NCI-H1930 (cell line): ENCODE results near the gene CDK5.
"Not testable (repeated sequence)": the region's sequence is repeated elsewhere in the genome, so short reads cannot be mapped to it uniquely, and the experiment has no call there.

Experiments
- DNase-seq, 2 experiments: peaks; one replicate each; lab custom pipeline; 2025; lab: John Stamatoyannopoulos, UW

CDK5 gene

GRCh38 chr7:151033864-151034249 is 23.8 kb downstream of the CDK5 start:
- DNase-seq, result no peak

DNA sequence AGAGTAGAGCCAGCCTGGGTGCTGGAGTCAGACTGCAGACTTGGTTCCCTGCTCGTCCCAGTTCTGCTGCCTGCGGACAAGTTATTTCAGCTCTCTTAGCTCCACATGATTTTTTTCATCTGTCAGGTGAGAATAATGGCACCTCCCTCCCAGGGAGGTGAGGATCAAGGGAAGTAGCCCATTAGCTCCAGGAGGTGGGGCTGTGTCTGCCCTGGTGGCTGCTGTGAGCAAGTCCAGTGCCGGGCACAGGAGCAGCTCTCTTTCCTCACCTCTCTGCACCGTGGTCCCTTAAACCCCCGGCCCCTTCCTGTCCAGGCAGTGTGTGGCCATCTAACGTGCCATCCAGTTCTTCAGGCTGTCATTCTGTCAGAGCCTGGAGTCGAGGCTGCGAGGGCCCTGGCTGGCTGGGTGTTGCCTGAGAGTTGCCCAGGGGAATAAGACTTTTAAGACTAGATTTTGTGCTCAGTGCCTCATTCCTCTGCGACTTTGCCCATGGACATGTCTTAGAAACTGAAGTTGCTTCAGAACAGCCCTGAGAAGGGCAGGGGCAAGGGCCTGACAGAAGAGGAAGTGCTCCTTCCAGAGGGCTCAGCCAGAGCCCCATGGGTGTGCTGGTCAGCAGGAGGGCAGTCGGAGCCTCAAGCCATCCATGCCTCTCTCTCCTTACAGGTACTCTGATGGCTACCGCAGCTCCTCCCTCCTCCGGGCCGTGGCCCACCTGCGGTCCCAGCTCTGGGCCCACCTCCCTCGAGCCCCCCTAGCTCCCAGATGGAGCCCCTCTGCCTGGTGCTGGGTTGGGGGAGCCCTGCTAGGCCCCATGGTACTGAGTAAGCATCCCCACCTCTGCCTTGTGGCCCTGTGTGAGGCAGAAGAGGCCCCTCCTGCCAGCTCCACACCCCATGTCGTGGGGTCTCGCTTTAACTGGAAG is 24.5 kb downstream of the CDK5 start:
- DNase-seq, result no peak

GRCh38 chr7:151031011-151031410 is 26.7 kb downstream of the CDK5 start:
- DNase-seq, result no peak

- no peak for DNase-seq
Observed at GRCh38 chr7:151028948-151029501, 28.7 kb downstream of the CDK5 start.

- peak; percentile 99 to 100 for DNase-seq
Observed at GRCh38 chr7:151028131-151028947, 29.4 kb downstream of the CDK5 start, which contains the start of gene ABCB8. ABCB8 (plus strand) TSS chr7:151028450; CDS start chr7:151028516, 66 bp downstream.

GRCh38 chr7:151027728-151028130 is 30.0 kb downstream of the CDK5 start:
- DNase-seq, result not testable (repeated sequence)

- not testable (repeated sequence) for DNase-seq
Observed at GRCh38 chr7:151026771-151027727, 30.6 kb downstream of the CDK5 start.

DNA sequence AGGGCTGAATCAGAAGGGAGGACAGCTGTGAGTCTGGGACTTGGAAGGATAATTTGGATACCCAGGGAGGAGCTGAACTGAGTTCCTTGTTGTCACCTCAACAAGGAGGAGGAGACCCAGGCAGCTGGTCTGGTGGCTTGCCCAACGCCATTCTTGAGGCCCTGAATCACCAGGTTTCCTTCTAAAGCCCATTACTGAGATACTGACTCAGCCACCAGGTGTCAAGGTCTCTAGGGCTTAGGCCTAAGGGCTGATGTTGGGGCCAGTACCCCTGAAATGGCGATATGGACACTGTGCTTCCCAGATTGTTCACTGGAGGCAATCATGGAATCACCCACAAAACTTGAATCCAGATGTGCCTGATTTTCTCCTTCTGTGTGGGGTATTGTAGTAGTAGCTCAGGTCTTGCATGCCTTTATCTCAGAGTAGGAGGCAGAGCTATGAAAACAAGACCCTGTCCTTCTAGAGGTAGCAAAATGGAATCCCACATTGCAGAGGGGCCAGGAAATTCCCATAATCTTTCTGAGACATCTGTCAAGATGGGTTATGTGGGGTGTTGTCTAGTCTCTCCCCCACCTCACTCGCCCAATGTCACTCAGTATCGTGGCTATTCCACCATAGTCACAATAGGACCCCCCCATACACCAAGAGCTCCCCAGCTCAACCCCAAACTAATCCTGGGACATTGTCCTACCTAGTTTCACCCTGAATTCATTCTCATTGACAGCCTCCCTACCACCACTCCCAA is 31.6 kb downstream of the CDK5 start:
- no peak for DNase-seq

- no peak for DNase-seq
Observed at GRCh38 chr7:151024435-151025056, 33.2 kb downstream of the CDK5 start, which contains the start of gene ATG9B. ATG9B (minus strand) TSS chr7:151024494; CDS start chr7:151024423, 71 bp downstream.

DNA sequence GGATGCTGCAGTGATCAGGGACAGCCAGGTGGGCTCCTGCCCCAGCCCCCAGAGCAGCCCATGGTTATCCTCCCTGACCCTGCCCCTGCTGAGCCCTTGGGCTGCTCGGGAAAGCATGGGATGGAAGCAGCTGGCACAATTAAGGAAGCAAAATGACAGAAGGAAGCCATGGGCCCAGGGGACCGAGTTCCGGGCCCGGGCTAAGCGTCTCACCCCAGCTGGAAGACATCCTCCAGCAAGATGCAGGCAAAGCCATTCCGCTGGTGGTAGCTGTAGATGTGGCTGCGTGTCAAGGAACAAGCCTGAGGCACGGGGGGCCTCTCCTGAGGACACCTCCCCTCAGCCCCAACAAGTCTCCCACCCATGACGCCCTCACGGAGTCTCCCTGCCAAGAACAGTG is 34.5 kb downstream of the CDK5 start:
- no peak for DNase-seq

- DNase-seq, result no peak
Observed at GRCh38 chr7:151020231-151020630, 37.5 kb downstream of the CDK5 start.

GRCh38 chr7:151019130-151019447 is 38.6 kb downstream of the CDK5 start:
- no peak for DNase-seq

- DNase-seq, result peak; percentile 68 to 75
Observed at GRCh38 chr7:151018421-151019129, 39.1 kb downstream of the CDK5 start.

GRCh38 chr7:151017953-151018420 is 39.7 kb downstream of the CDK5 start:
- DNase-seq, result peak; percentile 53 to 81

GRCh38 chr7:151017370-151017952 is 40.2 kb downstream of the CDK5 start:
- DNase-seq, result no peak

GRCh38 chr7:151016942-151017341 is 40.8 kb downstream of the CDK5 start:
- no peak for DNase-seq

DNA sequence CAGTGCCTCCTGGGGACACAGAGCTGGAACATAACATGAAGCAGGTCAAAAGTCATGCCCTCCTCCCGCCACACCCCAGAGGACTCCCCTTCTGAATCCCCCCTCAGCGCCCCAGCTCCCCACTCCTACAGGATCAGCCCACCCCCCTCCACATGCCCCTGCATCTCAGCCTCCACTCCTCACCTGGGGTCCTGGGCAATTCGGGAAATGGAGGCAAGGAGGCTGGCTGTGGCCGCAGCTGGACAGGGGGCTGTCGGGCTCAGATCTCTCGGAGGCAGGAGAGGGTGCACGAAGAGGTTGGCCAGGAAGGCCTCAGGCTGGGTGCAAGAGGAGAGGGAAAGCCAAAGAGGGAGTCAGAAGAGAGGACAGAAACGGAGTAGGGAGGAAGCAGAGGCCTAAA is 41.2 kb downstream of the CDK5 start:
- DNase-seq, result no peak

GRCh38 chr7:151015967-151016366 is 41.7 kb downstream of the CDK5 start:
- DNase-seq, result no peak

DNA sequence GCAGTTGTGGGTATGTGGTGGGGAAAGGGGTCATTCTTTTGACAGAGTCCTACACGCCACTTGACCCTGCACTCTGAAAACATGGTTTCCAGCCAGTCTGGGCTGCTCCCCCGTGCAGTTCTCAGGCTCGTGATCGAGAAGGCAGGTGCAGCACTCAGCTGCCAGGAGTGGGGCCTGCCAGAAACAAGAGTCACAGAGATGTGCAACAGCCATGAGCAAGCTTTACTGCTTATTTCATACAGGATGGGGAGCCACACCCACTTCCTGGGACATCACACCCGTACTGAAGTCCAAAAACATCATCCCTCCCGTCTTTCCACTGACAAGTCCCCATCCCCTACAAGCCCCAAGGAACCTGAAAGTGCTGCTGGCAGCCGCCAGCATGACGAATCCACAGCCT is 42.7 kb downstream of the CDK5 start:
- no peak for DNase-seq
